GM12891 (cell line): ENCODE results near the gene BBS5.

ENCODE experiments used
- DNase-seq: peaks from one replicate; pipeline ENCODE4 v3.0.0; 2011; ENCODE audit warnings: low spot score; ENCODE audit not compliant: insufficient read length
- FAIRE-seq: peaks from 2 replicates; lab custom pipeline; 2011; peaks lifted over from hg19 to GRCh38; lab: Jason Lieb, UNC
- PAX5 ChIP-seq: IDR thresholded peaks from 2 replicates; pipeline ENCODE4 v1.6.1; 2011; ENCODE audit warnings: low read length, moderate library complexity, mild to moderate bottlenecking; ENCODE audit not compliant: insufficient read depth, severe bottlenecking
- POLR2A ChIP-seq: IDR thresholded peaks from 2 replicates; pipeline ENCODE4 v1.6.1; 2011; ENCODE audit warnings: low read depth, low read length, control low read depth
- POLR2AphosphoS5 ChIP-seq: IDR thresholded peaks from 2 replicates; pipeline ENCODE4 v1.6.1; 2011; ENCODE audit warnings: low read depth, low read length, control low read depth
- POU2F2 ChIP-seq: IDR thresholded peaks from 2 replicates; pipeline ENCODE4 v1.6.1; 2011; ENCODE audit warnings: low read depth, mild to moderate bottlenecking, control low read depth, low read length, moderate library complexity
- SPI1 ChIP-seq: IDR thresholded peaks from 2 replicates; pipeline ENCODE4 v1.6.1; 2011; ENCODE audit warnings: low read depth, low read length, control low read depth
- TAF1 ChIP-seq: IDR thresholded peaks from 2 replicates; pipeline ENCODE4 v1.6.1; 2011; ENCODE audit warnings: low read depth, low read length, control low read depth

The BBS5 gene

DNA sequence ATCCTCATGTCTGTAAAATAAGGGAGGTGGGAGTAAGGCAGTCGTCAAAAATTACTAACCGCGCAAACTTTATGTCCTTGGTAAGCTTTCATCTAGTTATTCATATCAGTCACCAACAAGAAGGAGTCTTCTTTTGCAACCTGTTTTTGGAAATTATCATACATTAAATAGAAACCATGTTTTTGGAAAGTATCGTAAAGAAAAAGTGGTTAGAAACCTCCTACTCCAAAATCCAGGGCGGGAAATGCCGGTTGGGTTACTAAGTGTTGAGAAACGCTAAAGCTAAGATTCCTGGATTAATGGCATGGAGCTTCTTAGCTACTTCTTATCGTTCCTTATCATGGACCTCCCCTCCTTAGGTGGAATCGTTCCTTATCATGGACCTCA lies 778 bp downstream of the BBS5 start:
- TF ChIP-seq SPI1 (no peak), POLR2AphosphoS5 (no peak), POLR2A (no peak)
- DNase-seq (no peak), FAIRE-seq (no peak)

GRCh38 chr2:169485650-169486138 lies 6.4 kb downstream of the BBS5 start:
- FAIRE-seq (no peak), DNase-seq (no peak)
- no peak for TF ChIP-seq SPI1
- no peak for TF ChIP-seq POU2F2
- no peak for TF ChIP-seq PAX5
- no peak for TF ChIP-seq TAF1
- TF ChIP-seq POLR2AphosphoS5: no peak
- no peak for TF ChIP-seq POLR2A

GRCh38 chr2:169486487-169486886 lies 7.2 kb downstream of the BBS5 start:
- DNase-seq (no peak), FAIRE-seq (no peak)
- TF ChIP-seq SPI1 (no peak), PAX5 (no peak), POLR2A (no peak), TAF1 (no peak), POU2F2 (no peak), POLR2AphosphoS5 (no peak)

DNA sequence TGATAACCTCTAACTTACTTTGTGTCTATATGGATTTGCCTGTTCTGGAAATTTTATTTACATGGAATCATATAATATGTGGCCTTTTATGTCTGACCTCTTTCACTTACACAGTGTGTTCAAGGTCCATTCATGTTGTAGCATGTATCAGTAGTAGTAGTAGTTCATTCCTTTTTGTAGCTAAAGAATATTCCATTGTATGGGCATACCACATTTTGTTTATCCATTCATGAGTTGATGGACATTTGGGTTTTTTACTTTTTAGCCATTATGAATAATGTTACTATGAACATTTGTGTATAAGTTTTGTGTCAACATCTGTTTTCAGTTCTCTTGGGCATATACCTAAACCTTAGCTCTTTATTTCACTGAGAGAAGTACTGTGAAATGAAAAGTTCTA lies 11.5 kb downstream of the BBS5 start:
- FAIRE-seq: no peak
- TF ChIP-seq TAF1: no peak
- TF ChIP-seq POLR2AphosphoS5: no peak
- no peak for TF ChIP-seq PAX5
- no peak for TF ChIP-seq POLR2A
- no peak for TF ChIP-seq SPI1
- TF ChIP-seq POU2F2: no peak
- no peak for DNase-seq

GRCh38 chr2:169491378-169491777 lies 12.1 kb downstream of the BBS5 start:
- FAIRE-seq (no peak), DNase-seq (no peak)
- TF ChIP-seq TAF1: no peak
- no peak for TF ChIP-seq SPI1
- TF ChIP-seq PAX5: no peak
- TF ChIP-seq POLR2A: no peak
- TF ChIP-seq POU2F2: no peak
- no peak for TF ChIP-seq POLR2AphosphoS5

- no peak for TF ChIP-seq SPI1
- TF ChIP-seq POU2F2: no peak
- TF ChIP-seq POLR2AphosphoS5: no peak
- no peak for TF ChIP-seq POLR2A
- TF ChIP-seq TAF1: no peak
- TF ChIP-seq PAX5: no peak
- no peak for FAIRE-seq
- DNase-seq: no peak
Observed at GRCh38 chr2:169493360-169493759, 14.1 kb downstream of the BBS5 start.

DNA sequence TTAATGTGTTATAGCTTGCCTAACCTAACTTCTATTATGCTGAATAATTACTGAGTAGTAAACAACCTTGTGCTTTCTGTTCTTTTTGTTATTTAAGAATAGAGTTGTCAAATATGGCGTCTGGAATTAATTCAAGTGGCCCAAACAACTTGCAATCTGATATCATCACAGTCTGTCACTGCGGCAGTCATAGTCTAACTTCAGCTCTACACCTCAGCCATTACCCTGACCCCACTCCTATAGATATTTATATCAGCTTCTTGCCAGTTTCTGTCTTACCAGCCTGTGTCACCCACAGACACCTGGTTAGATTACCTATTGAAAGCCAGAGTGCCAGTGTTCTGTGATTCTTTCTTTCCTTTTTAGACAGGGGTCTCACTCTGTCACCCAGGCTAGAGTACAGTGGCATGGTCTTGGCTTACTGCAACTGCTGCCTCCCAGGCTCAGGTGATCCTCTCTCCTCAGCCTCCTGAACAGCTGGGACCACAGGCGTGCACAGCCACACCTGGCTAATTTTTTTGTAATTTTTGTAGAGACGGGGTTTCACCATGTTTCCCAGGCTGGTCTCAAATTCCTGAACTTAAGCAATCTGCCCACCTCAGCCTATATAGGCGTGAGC lies 16.1 kb downstream of the BBS5 start:
- FAIRE-seq (no peak), DNase-seq (no peak)
- TF ChIP-seq POLR2A: no peak
- no peak for TF ChIP-seq PAX5

DNA sequence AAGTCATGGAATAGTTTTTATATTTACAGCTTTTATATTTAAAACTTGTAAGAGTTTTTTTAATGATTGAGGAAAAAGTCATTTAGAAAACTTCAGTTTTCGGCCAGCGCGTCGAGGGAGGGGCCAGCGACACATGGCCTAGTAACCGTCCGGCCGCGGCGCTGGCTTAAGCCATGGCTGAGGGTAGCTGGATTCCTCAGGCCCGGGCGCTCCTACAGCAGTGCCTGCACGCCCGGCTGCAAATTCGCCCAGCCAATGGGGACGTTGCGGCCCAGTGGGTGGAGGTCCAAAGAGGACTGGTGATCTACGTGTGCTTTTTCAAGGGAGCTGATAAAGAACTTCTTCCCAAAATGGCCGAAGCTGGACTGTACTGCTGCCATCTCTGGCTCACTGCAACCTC lies 25.4 kb downstream of the BBS5 start:
- no peak for TF ChIP-seq TAF1
- FAIRE-seq (peak; percentile 43), DNase-seq (no peak)

DNA sequence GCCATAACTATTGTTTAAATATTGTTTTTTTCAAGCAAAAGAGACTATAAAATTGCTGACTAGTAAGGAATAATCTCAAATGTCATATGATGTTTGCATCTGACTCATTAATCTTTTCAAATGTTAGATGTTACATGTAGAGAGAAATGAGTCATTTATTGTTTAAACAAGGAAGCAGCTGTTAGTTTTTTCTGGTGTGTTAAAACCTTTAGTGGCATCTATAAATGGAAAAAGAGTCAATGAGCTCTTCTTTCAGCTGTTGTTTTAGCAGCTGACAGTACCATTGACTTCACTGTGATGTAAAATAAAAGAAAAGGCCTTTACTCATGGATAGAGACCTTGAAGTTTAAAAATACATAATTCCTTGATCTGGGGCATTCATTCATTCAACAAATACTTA lies 28.4 kb downstream of the BBS5 start:
- FAIRE-seq (no peak), DNase-seq (no peak)
- TF ChIP-seq PAX5 (no peak), POLR2A (no peak), POLR2AphosphoS5 (no peak), SPI1 (no peak), POU2F2 (no peak), TAF1 (no peak)

GRCh38 chr2:169509298-169509885 lies 30.1 kb downstream of the BBS5 start, which contains the start of gene KLHL41:
Gene KLHL41 (plus strand): TSS chr2:169509702. CDS start chr2:169509779, 77 bp downstream.
- FAIRE-seq: no peak
- no peak for TF ChIP-seq SPI1
- TF ChIP-seq POU2F2: no peak
- no peak for TF ChIP-seq POLR2A
- no peak for TF ChIP-seq POLR2AphosphoS5
- no peak for TF ChIP-seq TAF1
- no peak for TF ChIP-seq PAX5
- DNase-seq: no peak
